ENCODE data around the gene NECAB3. TPM values are rescaled to one million over a fixed set of nuclear protein-coding genes. Genes with fewer than 3 reads are reported as not detected.
A peak's percentile ranks its signal among the peaks of the same experiment; 100 is the strongest.

Gene NECAB3
- total and polyA plus RNA-seq, 2 donors (not counting 3 experiments of a cell fraction or from before 2014, with no cell fraction given), result 18.1 to 22.4 TPM

DNA sequence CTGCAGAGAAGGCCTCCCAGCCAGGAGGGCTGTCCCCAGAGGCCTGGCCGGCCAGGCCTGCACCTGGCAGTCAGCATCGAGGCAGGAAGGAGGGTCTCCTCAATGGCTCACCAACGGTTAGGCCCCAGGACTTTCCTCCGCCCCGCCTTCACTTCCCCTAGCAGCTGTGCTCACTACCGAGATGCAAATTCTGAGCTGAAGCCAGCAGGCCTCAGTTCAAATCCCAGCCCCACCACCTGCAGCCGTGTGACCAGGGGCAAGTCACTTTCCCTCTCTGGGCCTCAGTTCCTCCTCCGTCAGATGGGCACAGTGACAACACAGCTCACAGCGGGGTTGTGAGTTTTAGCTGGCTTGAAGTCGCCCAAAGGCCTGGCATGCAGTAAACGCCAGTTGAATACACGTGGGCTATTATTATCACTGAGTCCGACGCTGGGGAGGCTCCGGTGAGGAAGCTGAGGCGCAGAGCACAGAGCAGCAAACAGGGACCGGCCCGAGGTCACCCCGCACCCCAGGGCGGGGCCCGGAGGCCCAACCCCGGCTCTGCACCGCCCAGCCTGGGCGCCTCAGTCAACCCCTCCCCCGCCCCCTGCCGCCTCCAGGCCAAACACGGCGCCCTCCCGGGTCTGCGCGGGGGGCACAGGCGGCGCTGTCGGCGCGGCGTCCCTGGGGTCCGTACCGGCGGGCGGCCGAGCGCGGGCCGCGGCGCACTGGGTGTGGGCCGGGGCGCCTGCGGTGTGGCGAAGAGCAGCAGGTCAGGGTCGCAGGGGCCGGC is 11.3 kb upstream of the NECAB3 start:
- dilution Hi-C loops (cut with MboI; ENCODE audit: extremely low pct_ligation_motif_present, low sequenced_read_pairs), result no loop called here
- Histone ChIP-seq H3K36me3 (ENCODE audit: control insufficient read depth in 2 of 2, extremely low read depth in 1 of 2, insufficient read depth in 2 of 2, low read length in 2 of 2) (no peaks in the 10 kb centered on the region), H3K9me3 (replicated peaks; ENCODE audit: control insufficient read depth, insufficient read depth, low read length) (no peaks in the 10 kb centered on the region), H3K4me1 (ENCODE audit: control insufficient read depth, extremely low read depth, insufficient read depth, low read length) (peaks cover 36% of the 10 kb centered on the region), H3K27ac (ENCODE audit: insufficient read depth, low read depth, low read length) (peak overlapping the region; percentile 4), H3K9me1 (replicated peaks; ENCODE audit: control insufficient read depth, extremely low read depth, insufficient read depth, low read length) (no peaks in the 10 kb centered on the region), H3K4me2 (ENCODE audit: insufficient read depth, low read length) (peak overlapping the region; percentile 70), H2AFZ (ENCODE audit: low read depth, low read length) (peak overlapping the region; percentile 8), H3K27me3 (ENCODE audit: control insufficient read depth in 2 of 2, insufficient read depth in 2 of 2, low read length in 2 of 2) (no peaks in the 10 kb centered on the region), H4K20me1 (replicated peaks; ENCODE audit: control insufficient read depth, extremely low read depth, insufficient read depth, low read length) (no peaks in the 10 kb centered on the region), H3K79me2 (ENCODE audit: control insufficient read depth, insufficient read depth, low read length) (peaks cover 26% of the 10 kb centered on the region), H3K9ac (replicated peaks; ENCODE audit: extremely low read depth, insufficient read depth, low read length) (peak overlapping the region; percentile 68), H3K4me3 (replicated peaks in 1 of 3; ENCODE audit: insufficient read depth in 1 of 3, low read depth in 1 of 3, low read length in 3 of 3) (peak overlapping the region; percentile 4 to 50 (median 11))
- CTCF ChIA-PET, result interaction anchor here (1.0 to 1.7 kb wide), 4 partner anchors 9 to 102 kb away, joined by 3 to 13 read pairs (median 4); partner anchors contain the start of gene ACTL10
- TF ChIP-seq JUN (IDR thresholded peaks at IDR 0.05; ENCODE audit: borderline replicate concordance, insufficient read depth, insufficient read length, low read depth), result no peak
- TF ChIP-seq EZH2 (IDR thresholded peaks at IDR 0.05; ENCODE audit: borderline replicate concordance, low read depth, low read length, severe bottlenecking), result no peak
- TF ChIP-seq POLR2A (IDR thresholded peaks at IDR 0.05; ENCODE audit: low read depth, low read length), result no peak
- TF ChIP-seq, protein P1, sequence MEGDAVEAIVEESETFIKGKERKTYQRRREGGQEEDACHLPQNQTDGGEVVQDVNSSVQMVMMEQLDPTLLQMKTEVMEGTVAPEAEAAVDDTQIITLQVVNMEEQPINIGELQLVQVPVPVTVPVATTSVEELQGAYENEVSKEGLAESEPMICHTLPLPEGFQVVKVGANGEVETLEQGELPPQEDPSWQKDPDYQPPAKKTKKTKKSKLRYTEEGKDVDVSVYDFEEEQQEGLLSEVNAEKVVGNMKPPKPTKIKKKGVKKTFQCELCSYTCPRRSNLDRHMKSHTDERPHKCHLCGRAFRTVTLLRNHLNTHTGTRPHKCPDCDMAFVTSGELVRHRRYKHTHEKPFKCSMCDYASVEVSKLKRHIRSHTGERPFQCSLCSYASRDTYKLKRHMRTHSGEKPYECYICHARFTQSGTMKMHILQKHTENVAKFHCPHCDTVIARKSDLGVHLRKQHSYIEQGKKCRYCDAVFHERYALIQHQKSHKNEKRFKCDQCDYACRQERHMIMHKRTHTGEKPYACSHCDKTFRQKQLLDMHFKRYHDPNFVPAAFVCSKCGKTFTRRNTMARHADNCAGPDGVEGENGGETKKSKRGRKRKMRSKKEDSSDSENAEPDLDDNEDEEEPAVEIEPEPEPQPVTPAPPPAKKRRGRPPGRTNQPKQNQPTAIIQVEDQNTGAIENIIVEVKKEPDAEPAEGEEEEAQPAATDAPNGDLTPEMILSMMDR (IDR thresholded peaks at IDR 0.05; ENCODE audit: extremely low read depth in 1 of 2, insufficient read depth in 1 of 2, low read depth in 1 of 2, low read length in 2 of 2), result no peak
- TF ChIP-seq, protein P2, sequence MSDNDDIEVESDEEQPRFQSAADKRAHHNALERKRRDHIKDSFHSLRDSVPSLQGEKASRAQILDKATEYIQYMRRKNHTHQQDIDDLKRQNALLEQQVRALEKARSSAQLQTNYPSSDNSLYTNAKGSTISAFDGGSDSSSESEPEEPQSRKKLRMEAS (IDR thresholded peaks at IDR 0.05; ENCODE audit: insufficient read depth, insufficient read length), result no peak
- TF ChIP-seq MYC (IDR thresholded peaks at IDR 0.05; ENCODE audit: low read depth, low read length), result no peak
- no peak for TF ChIP-seq FOS (IDR thresholded peaks at IDR 0.05; ENCODE audit: borderline replicate concordance, insufficient read depth, low read length)
- no peak for TF ChIP-seq POLR2AphosphoS5 (IDR thresholded peaks at IDR 0.05; ENCODE audit: insufficient read depth, low read depth, low read length)
- TF ChIP-seq GATA2 (IDR thresholded peaks at IDR 0.05; ENCODE audit: insufficient read depth, insufficient read length, low read depth, low read length), result no peak
- POLR2A ChIA-PET, result no interaction called here
- intact Hi-C loops (cut with micrococcal nuclease), result loop anchor here (1.0 to 5.0 kb wide), 4 partner anchors 19 to 126 kb away; partner anchors contain the start of genes ACTL10, CHMP4B and ZNF341
- FAIRE-seq (no peak), DNase-seq (ENCODE audit: low read depth, low spot score) (peak; percentile 13)
- BruUV-seq (replicated peaks), result TSS peak; percentile 55

Measured in endothelial cell of umbilical vein (primary cell).